SU-DHL-6 (cell line): Measurements from ENCODE around the gene PANK3.

Experiments
- H2AFZ ChIP-seq: fragments of 200-600 bp; sonication (generic); 2 replicates; pipeline ENCODE4 v1.6.1; 2014; ENCODE audit warnings: low read depth, mild to moderate bottlenecking, moderate library complexity, mixed read lengths, antibody characterized with exemption, low read length; ENCODE audit not compliant: severe bottlenecking
- H3F3A ChIP-seq: fragments of 200-600 bp; shearing (Covaris generic); 2 replicates; pipeline ENCODE4 v1.6.0; 2016; ENCODE audit warnings: antibody characterized with exemption, mild to moderate bottlenecking; ENCODE audit not compliant: insufficient read depth
- H3K27ac ChIP-seq: fragments of 200-600 bp; sonication (generic); 2 replicates; pipeline ENCODE4 v1.5.1; 2016; ENCODE audit warnings: low read depth, mild to moderate bottlenecking, low read length, moderate library complexity, mixed read lengths
- H3K27me3 ChIP-seq: fragments of 200-600 bp; sonication (generic), shearing (Covaris generic); 2 replicates; pipeline ENCODE4 v1.6.0; 2014; ENCODE audit warnings: mild to moderate bottlenecking, low read length
- H3K36me3 ChIP-seq: fragments of 200-600 bp; sonication (generic); 2 replicates; pipeline ENCODE4 v1.6.1; 2014; ENCODE audit warnings: mild to moderate bottlenecking, low read length, mixed read lengths
- H3K4me2 ChIP-seq: fragments of 300-600, 200-600 bp; shearing (Covaris generic), sonication (generic); 2 replicates; pipeline ENCODE4 v1.6.0; 2014; ENCODE audit warnings: low read length, low read depth, mild to moderate bottlenecking; ENCODE audit not compliant: poor library complexity, severe bottlenecking
- H3K4me3 ChIP-seq: fragments of 200-600 bp; sonication (generic); 2 replicates; pipeline ENCODE4 v1.5.1; 2014; ENCODE audit warnings: antibody characterized with exemption, low read length, mild to moderate bottlenecking, mixed read lengths; ENCODE audit not compliant: insufficient read depth, poor library complexity, severe bottlenecking
- H3K79me2 ChIP-seq: fragments of 200-600 bp; sonication (generic); 2 replicates; pipeline ENCODE4 v1.6.1; 2014; ENCODE audit warnings: mild to moderate bottlenecking, low read length, moderate library complexity; ENCODE audit not compliant: insufficient read depth
- H3K9ac ChIP-seq: fragments of 200-600 bp; sonication (generic); 2 replicates; pipeline ENCODE4 v1.7.0; 2014; ENCODE audit warnings: mild to moderate bottlenecking, low read length
- H3K9me2 ChIP-seq: fragments of 200-600 bp; sonication (generic); replicated peaks from 2 replicates; pipeline ENCODE4 v1.6.1; 2014; ENCODE audit warnings: low read length; ENCODE audit not compliant: insufficient read depth
- H3K9me3 ChIP-seq: fragments of 200-600 bp; sonication (generic); 2 replicates; pipeline ENCODE4 v1.6.1; 2014; ENCODE audit warnings: low read length, mixed read lengths; ENCODE audit not compliant: insufficient read depth
- H4K20me1 ChIP-seq: fragments of 200-600 bp; sonication (generic); 2 replicates; pipeline ENCODE4 v1.6.1; 2014; ENCODE audit warnings: low read depth, mild to moderate bottlenecking, antibody characterized with exemption, low read length, moderate library complexity, mixed read lengths
- CTCF ChIP-seq: fragments of 200-600 bp; sonication (generic); IDR thresholded peaks from one replicate; pipeline ENCODE4 v1.5.1; 2017; ENCODE audit warnings: antibody characterized with exemption, mild to moderate bottlenecking, low read length, moderate library complexity; ENCODE audit not compliant: insufficient read depth, poor library complexity, severe bottlenecking
- EZH2phosphoT487 ChIP-seq: fragments of 200-600 bp; sonication (generic), shearing (Covaris generic); conservative IDR thresholded peaks from 2 replicates; pipeline ENCODE4 v1.6.1; 2018; ENCODE audit warnings: mild to moderate bottlenecking, antibody characterized with exemption, low read length, moderate library complexity, mixed read lengths

The PANK3 gene

GRCh38 chr5:168614661-168615060 lies 35.5 kb upstream of the PANK3 start:
- Histone ChIP-seq H3K9me2 (no peaks in the 10 kb centered on the region), H3K4me3 (no peak overlapping the region), H3K36me3 (no peaks in the 10 kb centered on the region), H3K9ac (no peak overlapping the region), H3F3A (no peaks in the 10 kb centered on the region), H3K27ac (no peak overlapping the region), H3K27me3 (no peaks in the 10 kb centered on the region), H3K79me2 (no peaks in the 10 kb centered on the region), H4K20me1 (no peaks in the 10 kb centered on the region), H3K9me3 (no peaks in the 10 kb centered on the region), H3K4me2 (no peak overlapping the region), H2AFZ (no peak overlapping the region)
- TF ChIP-seq EZH2phosphoT487, result no peak
- TF ChIP-seq CTCF, result no peak

- no peak overlapping the region for H3K4me2 ChIP-seq
- TF ChIP-seq CTCF, result no peak
- TF ChIP-seq EZH2phosphoT487, result no peak
Measured at GRCh38 chr5:168613996-168614395, 34.8 kb upstream of the PANK3 start.

GRCh38 chr5:168613396-168613795 lies 34.2 kb upstream of the PANK3 start:
- Histone ChIP-seq H3K4me3 (no peak overlapping the region), H3F3A (no peaks in the 10 kb centered on the region), H3K36me3 (no peaks in the 10 kb centered on the region), H3K9ac (no peak overlapping the region), H3K9me3 (no peaks in the 10 kb centered on the region), H3K9me2 (no peaks in the 10 kb centered on the region), H4K20me1 (no peaks in the 10 kb centered on the region), H3K79me2 (no peaks in the 10 kb centered on the region), H3K27ac (no peak overlapping the region), H2AFZ (no peak overlapping the region), H3K4me2 (no peak overlapping the region), H3K27me3 (no peaks in the 10 kb centered on the region)
- no peak for TF ChIP-seq EZH2phosphoT487
- TF ChIP-seq CTCF, result no peak

More at GRCh38 chr5:168613996-168614395, 34.8 kb upstream of the PANK3 start:
- Histone ChIP-seq H3K27me3 (no peaks in the 10 kb centered on the region), H4K20me1 (no peaks in the 10 kb centered on the region), H3K79me2 (no peaks in the 10 kb centered on the region), H3K9me2 (no peaks in the 10 kb centered on the region), H3K4me3 (no peak overlapping the region), H3K9me3 (no peaks in the 10 kb centered on the region), H3K27ac (no peak overlapping the region), H3F3A (no peaks in the 10 kb centered on the region), H3K9ac (no peak overlapping the region), H2AFZ (no peak overlapping the region), H3K36me3 (no peaks in the 10 kb centered on the region)
